HG02623 (cell line): ENCODE results near the gene NAPG.
A peak's percentile ranks its signal among the peaks of the same experiment; 100 is the strongest.
"Not testable (repeated sequence)": the region's sequence is repeated elsewhere in the genome, so short reads cannot be mapped to it uniquely, and the experiment has no call there.

Experiments
- ATAC-seq: cut with Tn5 transposase; IDR thresholded peaks from one replicate; pipeline ENCODE4 v1.9.1; 2021; ENCODE audit warnings: moderate library complexity; ENCODE audit not compliant: unreplicated experiment

NAPG gene

DNA sequence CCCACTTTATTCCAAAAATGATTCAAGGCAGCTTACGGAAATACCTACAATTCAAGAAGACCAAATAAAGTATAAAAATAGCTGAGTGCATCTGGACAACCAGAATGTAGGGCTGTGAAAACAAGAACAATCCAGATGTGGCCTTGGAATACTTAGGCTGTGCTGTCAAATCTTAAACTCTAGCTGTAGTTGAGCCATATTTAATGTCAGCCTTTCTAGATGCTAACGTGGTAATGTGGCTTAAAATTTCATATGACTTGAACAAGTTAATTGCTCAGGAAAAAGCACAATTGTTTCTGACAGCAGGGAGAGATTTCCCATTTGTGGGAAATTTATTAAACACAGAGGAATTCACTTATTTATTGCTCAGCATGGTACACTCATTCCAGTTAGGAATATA, 14.6 kb upstream of the NAPG start:
- ATAC-seq, result no peak

DNA sequence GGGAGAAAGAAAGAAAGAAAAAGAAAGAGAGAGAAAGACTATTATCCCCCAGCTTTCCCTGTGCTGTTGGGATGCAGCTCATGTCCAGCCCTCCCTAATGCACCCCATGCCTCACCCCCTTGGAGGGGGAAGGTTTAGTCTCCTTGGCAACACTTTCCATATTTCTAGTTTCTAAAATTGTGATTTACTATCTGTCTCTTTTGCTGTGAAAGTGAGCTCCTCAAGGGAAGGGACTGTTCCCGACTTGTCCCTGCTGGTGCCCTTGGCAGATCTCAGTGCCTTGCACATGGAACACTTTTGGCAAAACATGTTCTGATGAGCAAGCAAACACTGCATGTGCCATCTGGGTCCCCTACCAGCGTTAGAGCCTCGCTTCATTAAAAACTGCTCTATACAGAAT, 11.7 kb upstream of the NAPG start:
- ATAC-seq, result no peak

DNA sequence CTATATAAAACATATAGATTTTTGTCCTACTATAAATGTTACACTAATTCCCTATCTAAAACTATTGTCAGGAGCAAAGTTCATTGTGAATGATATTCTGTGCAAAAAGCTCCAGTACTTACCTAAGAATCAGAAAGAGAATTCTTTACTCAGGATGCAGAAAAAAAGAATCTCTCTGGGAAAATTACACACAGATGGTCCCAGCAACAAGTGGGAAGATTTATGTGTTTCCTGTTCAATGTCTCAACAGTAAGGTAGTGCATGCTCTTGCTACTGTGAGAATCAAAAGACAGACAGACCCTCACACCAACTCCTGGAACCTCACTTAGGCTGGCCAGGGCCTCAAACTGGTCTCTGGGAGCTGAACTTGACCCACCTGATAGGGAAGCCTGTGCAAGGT, 11.2 kb upstream of the NAPG start:
- no peak for ATAC-seq

DNA sequence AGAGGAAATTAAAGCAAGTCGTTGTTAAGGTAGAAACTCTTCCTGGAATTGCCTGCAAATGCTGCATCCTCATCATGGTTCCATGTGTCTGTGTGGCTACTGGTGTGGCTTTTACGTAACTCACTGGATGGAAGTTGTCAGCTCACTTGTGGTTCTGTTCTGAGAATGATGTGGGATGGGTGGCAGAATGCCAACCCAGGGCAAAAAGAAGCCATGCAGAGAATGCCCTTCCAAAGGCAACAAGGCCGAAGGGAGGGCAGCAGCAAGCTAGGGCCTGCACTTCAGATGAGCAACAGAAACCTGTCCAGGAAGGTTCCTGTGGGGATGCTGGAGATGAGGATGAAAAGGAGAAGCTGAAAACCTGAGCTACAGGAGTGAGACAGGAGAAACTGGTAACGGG, 10.4 kb upstream of the NAPG start:
- ATAC-seq, result no peak

DNA sequence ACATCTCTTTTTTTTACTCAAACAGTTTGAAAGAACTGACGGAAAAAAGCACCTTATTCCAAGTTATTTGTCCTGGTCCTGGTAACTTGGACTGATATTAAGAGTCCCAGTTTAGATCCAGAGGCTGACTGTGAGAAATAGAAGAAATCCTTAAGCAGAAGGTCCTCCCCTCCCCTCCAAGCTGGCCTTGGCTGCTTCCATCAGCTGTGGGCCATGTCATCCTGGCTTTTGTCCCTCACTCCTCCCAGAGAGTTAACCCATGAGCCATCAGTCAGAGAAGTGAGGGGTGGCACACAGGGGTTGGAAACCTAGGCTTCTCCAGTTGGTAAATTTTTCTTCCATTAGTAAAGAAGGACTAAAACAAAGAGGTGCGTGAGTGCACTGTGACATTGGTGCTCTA, 9.7 kb upstream of the NAPG start:
- ATAC-seq, result no peak

DNA sequence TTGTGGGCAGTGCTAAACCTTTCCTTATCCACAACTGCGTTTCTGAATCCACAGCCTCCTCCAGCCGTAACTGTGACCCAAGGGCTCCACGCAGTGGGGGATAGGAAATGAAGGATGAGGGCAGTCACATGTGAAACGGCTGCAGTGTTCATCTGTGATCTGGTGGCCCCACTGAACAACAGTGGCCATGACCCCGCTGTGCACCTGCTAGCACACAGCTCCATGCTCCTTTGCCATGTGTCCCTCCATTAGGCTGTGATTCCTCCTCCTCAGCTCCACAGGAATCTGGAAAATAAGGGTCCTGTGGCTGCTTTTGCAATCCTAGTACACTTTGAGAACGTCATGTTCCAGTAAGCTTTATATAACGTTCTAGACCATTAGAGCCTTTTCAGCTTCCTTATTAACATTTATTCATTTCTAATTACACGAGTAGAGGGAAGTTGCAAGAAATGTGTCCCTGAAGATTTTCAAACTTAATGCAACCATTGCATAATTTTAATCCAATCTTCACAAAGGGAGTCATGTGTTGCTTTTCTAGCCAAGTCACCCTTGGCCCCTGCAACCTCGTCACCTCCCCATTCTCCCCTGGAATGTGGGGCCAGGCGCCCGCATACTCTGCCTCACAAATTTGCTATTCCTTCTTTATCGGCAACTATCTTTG, 7.1 kb upstream of the NAPG start:
- ATAC-seq, result no peak

DNA sequence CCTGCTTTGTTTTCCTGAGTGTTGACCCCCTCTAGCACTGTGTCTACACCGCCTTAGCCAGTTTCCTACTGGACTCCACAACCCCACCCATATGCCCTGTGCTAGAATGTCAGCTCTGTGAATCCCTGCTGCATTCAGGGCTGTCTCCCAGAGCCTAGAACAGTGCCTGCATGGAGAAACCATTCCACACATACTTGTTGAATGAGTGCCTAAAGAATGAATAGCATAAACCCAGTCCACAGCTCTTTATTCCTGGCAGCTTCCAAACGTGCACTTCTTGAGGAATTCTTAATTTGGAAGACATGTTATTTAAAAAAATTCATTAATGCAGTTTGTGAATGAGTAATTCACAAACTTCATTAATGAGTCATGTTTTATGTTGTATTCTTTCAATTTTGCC, 6.5 kb upstream of the NAPG start:
- no peak for ATAC-seq

DNA sequence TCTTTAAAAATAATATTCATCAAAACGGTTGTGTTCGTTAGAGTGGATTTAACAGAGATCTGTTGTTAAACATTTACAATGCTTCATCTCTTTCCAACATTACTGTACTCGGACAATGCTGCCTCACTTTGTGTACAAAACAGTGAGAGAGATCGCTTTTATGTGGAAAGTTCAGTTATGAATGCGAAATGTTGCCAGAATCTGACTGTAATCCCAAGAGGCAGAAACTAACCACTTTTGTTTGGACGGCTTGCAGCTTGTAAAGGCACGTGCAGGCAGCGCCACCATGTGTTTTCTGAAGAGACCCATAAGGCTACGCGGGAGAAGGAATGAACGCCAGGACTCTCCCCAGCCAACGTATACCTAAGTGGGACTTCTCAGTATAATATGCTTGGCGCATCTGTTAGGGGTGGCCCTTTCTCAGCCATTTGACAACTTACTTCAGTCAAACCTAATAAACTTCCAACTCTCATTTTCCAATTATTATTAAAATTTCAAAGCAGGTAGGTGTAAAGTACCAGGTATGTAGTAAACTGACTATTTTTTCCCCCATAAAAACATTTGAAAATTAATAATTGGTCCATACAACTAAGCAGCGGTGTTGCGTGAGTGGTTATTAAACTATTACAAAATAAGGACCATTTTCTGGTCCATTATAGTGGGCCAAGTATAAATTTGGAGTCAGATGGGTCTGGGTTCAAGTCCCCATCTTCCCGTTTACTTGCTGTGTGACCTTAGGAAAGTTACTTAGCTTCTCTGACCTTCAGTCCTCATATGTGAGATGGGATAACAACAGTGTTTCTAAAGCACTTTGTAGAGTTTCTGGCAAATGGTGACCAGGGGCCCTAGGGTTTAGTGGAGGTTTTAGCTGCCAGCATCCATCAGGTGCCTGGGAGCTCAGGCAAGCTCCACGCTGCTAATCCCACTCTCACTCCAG, 5.6 kb upstream of the NAPG start:
- peak; percentile 80 for ATAC-seq

DNA sequence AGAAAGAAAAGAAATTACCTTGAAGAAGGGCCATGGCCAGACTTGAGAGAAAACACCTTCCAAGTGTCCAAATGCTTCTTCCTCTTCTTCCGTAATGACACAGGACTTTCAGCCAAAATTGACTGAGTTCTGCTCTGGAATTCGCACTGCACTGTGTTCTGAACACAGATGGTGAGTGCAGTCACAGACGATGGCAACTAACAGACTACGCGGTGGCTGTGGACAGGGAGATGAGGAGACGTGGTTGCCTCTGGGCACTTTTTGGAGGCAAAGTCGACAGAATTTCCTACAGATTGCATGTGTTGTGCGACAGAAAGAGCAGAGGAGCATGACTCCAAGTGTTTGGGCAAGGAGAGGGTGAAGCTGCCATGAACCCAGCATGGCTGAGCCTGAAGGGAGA, 4.3 kb upstream of the NAPG start:
- ATAC-seq, result no peak

DNA sequence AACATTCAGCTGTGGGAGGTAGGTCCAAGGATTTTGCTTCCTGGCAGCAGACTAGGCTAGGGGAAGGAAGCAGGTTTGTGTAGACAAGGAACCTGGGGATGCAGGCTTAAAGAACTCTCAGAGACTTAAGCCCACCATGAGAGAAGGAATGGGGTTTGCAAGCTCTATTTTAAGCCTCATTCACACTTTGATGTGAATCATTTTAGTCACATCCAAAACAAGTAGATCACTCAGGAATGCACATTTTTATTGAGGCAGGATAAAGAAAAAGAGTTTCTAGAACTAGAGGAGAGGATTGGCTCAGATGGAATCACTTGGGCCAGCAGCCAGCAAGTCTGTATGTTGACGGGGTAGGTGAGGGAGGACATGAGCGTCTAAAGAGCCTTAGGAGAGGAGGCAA, 3.3 kb upstream of the NAPG start:
- no peak for ATAC-seq

DNA sequence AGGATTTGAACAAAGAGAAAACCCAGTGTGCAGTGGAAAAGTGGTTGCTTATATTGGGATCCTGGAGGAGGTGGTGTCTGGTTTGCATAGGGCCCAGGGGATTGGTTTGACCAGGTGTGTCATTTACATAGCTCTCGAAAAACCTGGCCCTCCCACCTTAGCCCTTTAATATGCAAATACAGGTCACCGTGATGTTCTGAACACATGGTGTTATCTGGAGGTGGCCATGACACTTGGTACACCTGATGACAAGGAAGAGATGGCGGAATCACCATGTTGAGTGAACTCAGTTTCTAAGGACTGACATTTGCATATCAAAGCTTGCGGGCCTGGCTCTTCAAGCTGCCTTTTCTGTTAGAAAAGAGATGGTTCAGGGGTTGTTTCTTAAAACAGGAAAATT, 2.3 kb upstream of the NAPG start:
- ATAC-seq, result no peak

DNA sequence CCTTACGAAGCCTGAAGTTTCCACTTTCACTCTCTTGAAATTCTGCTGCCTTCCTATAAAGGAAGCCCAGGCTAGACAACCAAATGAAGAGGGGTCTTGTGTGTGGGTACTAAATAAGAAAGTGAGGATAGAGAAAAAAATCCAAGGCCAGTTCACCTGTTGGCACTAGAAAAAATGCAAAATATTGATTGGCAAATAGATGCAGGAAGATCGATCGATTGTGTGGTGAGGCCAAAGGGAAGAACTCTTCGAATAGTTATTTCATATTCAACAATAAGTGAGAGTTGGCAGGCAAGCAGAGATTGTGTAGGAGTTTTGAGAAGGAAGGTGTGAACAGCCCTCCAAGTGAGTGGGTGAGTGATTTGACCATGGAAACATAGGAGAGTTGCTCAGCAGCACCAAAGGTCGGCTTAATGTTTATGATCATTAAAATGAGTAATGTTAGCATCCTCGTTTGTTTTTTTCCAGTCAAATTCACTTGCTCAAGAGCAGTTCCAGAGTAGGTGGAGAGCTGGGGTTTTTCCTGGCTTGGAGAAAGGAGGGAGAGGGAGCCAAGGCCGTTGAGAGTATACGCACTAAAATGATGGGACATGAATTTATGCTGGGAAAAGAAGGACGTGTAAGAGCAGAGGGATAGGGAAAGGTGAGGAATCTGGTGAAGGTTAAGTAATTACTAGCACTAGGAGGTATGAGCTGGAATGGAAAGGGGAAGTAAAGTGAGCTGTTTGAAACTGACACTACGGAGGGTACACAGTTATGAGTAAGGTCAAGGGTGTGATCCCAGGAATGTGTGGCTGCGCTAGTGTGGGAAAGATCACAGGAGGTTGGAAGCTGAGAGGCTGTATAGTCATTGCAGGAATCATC, 1.1 kb upstream of the NAPG start:
- no peak for ATAC-seq

DNA sequence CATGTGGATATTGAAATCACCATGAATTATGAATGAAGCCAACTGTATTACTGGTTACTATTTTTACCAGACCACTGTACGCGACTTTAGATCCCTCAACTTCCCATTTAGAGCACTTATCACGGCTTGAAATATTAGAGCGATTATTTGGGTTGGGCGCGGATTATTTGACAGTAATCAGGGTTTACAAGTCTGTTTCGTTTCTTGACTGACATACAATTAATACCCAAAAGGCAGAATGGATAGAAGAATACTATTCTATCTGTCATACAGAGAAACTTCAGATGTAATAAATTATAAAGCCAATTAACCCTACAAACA, 496 bp upstream of the NAPG start:
- no peak for ATAC-seq

DNA sequence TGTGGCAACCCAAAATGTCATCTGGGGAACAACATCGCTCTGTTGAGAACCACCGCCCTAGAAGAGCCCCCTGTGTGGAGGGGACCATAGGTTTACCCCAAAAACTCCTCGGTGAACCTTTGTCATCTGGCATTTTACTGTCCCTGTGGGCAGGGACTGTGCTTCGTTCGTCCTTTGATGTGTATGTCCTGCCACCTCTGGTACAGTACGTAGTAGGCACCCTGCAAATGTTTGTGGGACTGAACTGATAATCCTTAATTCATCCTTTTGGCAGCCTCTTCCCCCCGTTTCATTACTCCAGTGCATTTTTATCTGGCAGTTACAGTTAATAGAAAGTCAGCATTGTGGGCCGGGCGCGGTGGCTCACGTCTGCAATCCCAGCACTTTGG, 728 bp downstream of the NAPG start:
- ATAC-seq, result no peak

DNA sequence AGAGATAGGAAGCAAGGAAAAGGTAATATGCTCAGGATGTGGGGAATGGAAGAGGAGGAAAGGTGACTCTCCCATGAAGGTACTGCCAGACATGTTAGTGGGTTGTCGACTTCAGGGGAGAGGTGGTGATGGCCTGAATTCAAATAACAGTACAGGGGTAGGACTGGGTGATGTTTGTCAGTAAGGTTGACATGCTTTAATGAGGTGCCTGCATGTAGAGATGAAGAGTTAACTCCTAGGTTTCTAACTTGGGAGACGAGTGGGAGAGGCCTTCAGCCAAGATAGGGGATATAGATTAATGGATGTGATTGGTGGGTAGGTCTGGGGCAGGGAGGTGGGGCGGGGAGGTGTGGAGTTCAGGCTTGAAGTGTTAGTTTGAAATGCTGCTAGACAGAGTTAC, 2.6 kb downstream of the NAPG start:
- no peak for ATAC-seq

DNA sequence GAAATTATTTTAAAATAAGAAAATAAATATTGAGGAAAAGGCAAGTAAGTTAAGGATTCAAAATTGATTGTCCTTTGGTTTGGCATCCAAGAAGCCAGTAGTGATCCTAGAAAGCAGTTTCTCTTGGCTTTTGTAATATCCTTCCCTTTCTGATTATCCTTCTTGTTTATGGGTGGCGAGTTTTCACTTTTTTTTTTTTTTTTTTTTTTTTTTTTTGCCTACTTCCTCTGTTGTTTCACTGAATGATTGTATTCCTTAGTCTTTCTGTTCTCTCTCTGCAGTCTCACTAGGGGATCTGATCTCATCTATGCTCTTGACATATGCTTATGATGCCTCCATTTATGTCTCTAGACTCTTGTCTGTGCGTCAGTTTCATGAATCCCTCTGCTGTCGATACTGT, 4.2 kb downstream of the NAPG start:
- no peak for ATAC-seq

DNA sequence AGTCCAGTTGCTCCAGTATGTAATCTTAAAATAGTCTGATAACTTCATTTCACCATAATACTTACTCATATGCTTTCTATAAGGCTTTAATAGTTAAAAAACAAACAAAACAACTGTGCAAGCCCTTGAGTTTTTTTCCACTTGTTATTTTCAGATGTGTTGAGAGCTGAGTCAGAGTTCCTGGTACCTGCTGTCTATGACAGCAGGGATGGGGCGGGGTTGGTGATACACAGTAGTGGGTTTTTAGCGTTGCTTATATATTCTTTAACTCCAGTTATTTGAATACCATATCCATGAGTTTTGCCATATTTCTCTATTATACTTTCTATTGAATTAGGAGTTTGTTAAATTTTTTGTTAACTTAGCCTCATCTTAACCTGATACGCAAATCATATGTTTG, 5.0 kb downstream of the NAPG start:
- no peak for ATAC-seq

DNA sequence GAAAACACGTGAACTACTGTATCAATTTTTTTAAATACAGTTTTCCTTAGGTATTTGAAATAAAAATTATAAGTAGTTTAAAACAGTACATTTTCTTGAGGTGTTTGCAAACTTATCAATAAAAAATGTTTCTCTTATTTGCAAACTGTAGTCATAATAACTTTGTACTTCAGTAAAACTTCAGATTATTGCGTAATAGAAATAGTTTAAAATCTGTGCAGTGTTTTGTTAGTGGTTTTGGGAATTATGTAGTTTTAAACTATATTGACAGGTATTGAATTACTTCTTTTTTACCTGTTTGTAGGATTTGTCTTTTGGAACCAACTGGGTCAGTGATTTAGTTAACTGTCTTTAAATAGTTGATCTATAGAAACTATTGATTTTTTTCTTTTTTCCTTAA, 7.3 kb downstream of the NAPG start:
- no peak for ATAC-seq

DNA sequence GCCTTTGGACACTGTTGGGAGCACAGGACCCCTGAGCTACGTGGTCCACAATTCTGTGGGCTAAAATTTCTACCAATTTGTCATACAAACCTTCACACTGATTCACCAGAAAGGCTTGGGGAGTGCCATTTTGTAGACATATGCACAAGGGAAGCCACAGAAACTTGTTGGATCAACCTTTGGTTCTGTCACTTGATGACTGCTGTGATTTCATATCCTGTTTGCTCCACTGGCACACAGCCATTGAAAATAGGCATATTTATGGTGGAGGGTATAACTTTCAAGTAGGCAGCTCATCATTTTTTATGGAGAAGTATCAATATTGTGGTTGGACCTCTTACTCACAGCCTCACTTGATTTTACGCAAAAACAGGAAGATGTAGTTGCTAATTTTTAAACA, 10.5 kb downstream of the NAPG start:
- no peak for ATAC-seq

DNA sequence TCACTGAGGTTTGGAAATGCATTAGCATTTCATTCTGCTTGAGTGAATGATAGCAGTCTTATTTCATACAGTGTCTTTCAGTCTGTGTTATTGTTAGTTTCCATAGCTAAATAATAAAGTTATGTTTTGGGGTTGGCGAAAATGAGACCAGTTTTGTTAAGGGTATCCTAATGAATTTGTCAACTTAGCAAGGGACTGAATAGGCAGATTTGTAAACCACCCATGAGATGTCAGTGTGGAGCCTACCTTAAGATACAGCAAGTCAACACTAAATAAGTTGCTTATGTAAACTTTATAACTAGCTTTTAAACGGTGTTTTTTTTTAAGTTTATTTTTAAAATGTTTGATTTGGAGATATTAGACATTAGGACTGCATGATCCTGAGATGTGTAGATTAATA, 11.9 kb downstream of the NAPG start:
- no peak for ATAC-seq

DNA sequence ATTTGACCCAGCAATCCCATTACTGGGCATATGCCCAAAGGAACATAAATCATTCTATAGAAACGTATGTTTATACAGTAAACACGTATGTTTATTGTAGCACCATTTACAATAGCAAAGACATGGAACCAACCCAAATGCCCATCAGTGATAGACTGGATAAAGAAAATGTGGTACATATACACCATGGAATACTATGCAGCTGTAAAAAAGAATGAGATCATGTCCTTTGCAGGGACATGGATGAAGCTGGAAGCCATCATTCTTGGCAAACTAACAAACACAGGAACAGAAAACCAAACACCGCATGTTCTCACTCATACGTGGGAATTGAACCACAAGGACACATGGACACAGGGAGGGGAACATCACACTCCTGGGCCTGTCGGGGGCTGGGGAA, 13.3 kb downstream of the NAPG start:
- not testable (repeated sequence) for ATAC-seq

DNA sequence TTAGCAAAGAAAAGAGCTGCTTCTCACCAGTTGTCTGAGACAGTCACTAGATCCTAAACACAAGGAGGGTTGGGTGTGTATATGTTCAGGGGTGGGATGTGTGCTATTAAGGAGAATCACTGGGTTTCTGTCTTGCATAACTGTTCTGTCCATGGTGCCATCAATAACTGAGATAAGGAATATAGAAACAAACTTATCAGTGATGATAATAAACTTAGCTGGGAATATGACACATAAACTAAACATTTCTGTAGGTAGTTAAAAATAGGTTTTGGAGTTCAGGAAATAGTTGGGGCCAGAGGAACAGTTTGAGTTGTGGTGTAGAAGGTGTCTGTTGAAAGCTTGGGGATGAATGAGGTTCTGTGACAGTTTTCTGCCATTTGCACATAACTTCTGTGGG, 17.4 kb downstream of the NAPG start:
- ATAC-seq, result no peak
